Activated T-helper 2 cell treated with anti-CD3 and anti-CD28 coated beads, Interferon-gamma antibody, Interleukin-2, Interleukin-4, amounts not matched to agents 10 μg/mL and 5 μg/mL and 100 μg/mL, durations not matched to agents 14 hours and 24 hours and 36 hours (primary cell): Measurements from ENCODE around the gene DYNC1LI2. TPM values are rescaled to one million over a fixed set of nuclear protein-coding genes. Genes with fewer than 3 reads are reported as not detected.

Experiments used
- DNase-seq: peaks from one replicate; pipeline ENCODE4 v3.0.0; 2021; ENCODE audit warnings: low spot score
- H3K27ac Mint-ChIP-seq: one replicate; pipeline ENCODE4 v1.8.0; 2021; ENCODE audit warnings: mixed read lengths
- H3K27me3 Mint-ChIP-seq: one replicate; pipeline ENCODE4 v1.8.0; 2021; ENCODE audit warnings: low read depth, mixed read lengths
- H3K36me3 Mint-ChIP-seq: one replicate; pipeline ENCODE4 v1.8.0; 2021; ENCODE audit warnings: low read depth, mixed read lengths
- H3K4me1 Mint-ChIP-seq: one replicate; pipeline ENCODE4 v1.8.0; 2021; ENCODE audit warnings: low read depth, mixed read lengths
- H3K4me3 Mint-ChIP-seq: one replicate; pipeline ENCODE4 v1.8.0; 2021; ENCODE audit warnings: low read depth, mild to moderate bottlenecking, moderate library complexity, mixed read lengths
- H3K9me3 Mint-ChIP-seq: one replicate; pipeline ENCODE4 v1.8.0; 2021; ENCODE audit warnings: mixed read lengths
- intact Hi-C: fragments of 100-400 bp; cut with micrococcal nuclease; formaldehyde crosslinking; loops from one replicate; pipeline ENCODE4 v1.15.1; 2023
- total RNA-seq: library from RNA; stranded (reverse); gene quantifications from 2 replicates; pipeline ENCODE4 v1.2.3, GENCODE V29; 2022

Gene DYNC1LI2
- total RNA-seq, 1 donor from 2014 or later, result 54.6 TPM

DNA sequence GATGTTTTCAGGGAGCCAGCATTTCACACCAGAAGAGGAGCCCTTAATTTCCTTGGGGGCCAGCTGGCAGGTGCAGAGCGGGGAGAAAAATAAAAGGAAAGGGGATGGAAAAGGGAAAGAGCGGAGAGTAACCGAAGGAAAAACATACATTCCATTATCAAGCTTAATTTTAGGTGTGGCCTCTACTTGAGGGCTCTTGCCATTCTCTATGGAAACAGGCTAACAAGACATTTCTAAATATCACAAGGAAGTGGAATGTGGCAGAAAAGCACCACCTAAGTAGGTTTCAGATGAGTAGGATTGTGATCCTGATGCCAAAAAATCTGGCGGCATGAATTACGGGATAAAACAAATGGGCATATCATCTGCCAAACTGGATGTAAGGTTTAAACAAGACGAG lies 970 bp upstream of the DYNC1LI2 start:
- intact Hi-C loops, result loop anchor here (5.0 kb wide), 1 partner anchor 345 kb away; no protein-coding TSS in a partner anchor
- Mint-ChIP-seq H3K4me1 (peaks cover 27% of the 10 kb centered on the region), H3K27ac (peak overlapping the region; percentile 77), H3K27me3 (peaks cover 31% of the 10 kb centered on the region), H3K36me3 (peaks cover 25% of the 10 kb centered on the region), H3K9me3 (no peaks in the 10 kb centered on the region), H3K4me3 (peak overlapping the region; percentile 72)
- no peak for DNase-seq

DNA sequence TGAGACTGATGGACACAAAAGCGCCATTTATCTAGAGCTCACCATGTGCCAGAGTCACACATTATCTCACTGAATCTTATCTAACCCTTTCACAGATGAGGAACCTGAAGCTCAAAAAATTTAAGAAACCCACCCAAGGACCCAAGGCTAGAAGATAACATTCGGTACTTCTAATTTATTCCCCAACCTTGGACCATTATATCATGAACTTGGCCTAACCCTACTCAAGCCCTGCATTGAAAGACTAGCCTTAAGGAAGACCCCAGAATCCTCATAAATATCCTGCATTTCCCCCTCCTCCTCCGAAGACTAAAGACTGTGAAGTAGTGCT lies 548 bp upstream of the DYNC1LI2 start:
- intact Hi-C loops, result loop anchor here (5.0 kb wide), 1 partner anchor 345 kb away; no protein-coding TSS in a partner anchor
- no peak for DNase-seq
- peak overlapping the region; percentile 72 for H3K4me3 Mint-ChIP-seq

DNA sequence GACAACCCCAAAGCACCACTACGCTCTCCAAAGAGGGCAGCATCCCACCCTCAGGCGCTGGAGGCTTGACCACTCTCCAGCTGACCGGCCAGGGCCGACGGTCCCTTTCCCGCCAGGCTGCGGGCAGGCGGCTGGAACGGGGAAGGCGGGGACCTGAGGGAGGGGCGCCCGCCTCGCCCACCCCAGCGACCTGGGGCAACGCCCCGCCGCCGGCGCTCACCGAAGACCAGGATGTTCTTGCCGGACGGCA lies 431 bp downstream of the DYNC1LI2 start:
- no peak for DNase-seq
- peak overlapping the region; percentile 44 for H3K27ac Mint-ChIP-seq
- H3K36me3 Mint-ChIP-seq, result peaks cover 37% of the 10 kb centered on the region
- H3K27me3 Mint-ChIP-seq, result peaks cover 22% of the 10 kb centered on the region
- peak overlapping the region; percentile 85 for H3K4me3 Mint-ChIP-seq
- intact Hi-C loops, result loop anchor here (5.0 kb wide), 1 partner anchor 344 kb away; no protein-coding TSS in a partner anchor
- no peaks in the 10 kb centered on the region for H3K9me3 Mint-ChIP-seq
- peaks cover 39% of the 10 kb centered on the region for H3K4me1 Mint-ChIP-seq

More for the DNA sequence above, 548 bp upstream of the DYNC1LI2 start:
- H3K4me1 Mint-ChIP-seq, result peaks cover 30% of the 10 kb centered on the region
- H3K9me3 Mint-ChIP-seq, result no peaks in the 10 kb centered on the region
- peaks cover 29% of the 10 kb centered on the region for H3K36me3 Mint-ChIP-seq
- peaks cover 31% of the 10 kb centered on the region for H3K27me3 Mint-ChIP-seq
- H3K27ac Mint-ChIP-seq, result peak overlapping the region; percentile 77

DNA sequence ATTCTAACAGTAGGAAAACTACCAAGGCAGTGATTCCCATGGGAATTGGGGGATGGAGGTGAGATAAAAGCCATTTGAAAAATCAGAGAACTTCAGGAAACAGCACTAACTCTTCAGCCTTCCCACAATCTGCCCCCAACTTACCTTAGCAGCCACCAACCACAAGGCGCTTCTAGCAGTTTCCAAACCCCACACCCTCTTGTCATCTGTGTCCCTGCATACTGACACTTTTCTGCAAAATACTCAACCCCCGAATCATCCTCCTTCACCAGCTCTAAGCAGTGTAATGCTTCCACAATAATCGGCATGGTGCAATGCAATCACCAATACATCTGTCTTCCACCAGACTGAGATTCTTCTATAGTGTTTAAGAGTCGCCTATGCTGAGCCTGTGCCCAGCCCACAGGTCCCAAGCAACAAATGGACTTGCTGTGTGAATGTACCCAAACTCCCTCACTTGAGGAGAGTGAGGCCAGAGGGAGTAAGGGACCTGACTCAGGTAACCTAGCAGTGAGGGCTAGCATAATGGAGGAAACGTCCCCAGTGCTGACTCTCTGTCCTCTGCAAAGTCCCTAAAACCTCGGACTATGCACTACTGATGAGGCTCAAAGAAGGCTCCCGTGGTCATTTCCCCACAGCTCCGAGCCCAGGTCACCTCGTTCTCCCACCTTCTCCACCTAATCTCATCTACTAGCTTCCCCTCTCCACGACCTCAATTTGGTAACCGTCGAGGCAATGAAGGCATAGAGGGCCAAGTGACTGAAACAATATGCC lies 943 bp downstream of the DYNC1LI2 start:
- H3K36me3 Mint-ChIP-seq, result peaks cover 38% of the 10 kb centered on the region

GRCh38 chr16:66746682-66747081 lies 4.7 kb downstream of the DYNC1LI2 start:
- Mint-ChIP-seq H3K9me3 (no peaks in the 10 kb centered on the region), H3K27me3 (no peaks in the 10 kb centered on the region), H3K4me3 (peak overlapping the region; percentile 2), H3K36me3 (peaks cover 58% of the 10 kb centered on the region), H3K27ac (peak overlapping the region; percentile 63), H3K4me1 (peaks cover 36% of the 10 kb centered on the region)
- intact Hi-C loops, result no loop called here
- peak; percentile 39 for DNase-seq

More for the DNA sequence above, 943 bp downstream of the DYNC1LI2 start:
- H3K4me1 Mint-ChIP-seq, result peaks cover 39% of the 10 kb centered on the region
- peaks cover 21% of the 10 kb centered on the region for H3K27me3 Mint-ChIP-seq
- DNase-seq, result no peak
- H3K4me3 Mint-ChIP-seq, result peak overlapping the region; percentile 85
- intact Hi-C loops, result loop anchor here (5.0 kb wide), 1 partner anchor 343 kb away; no protein-coding TSS in a partner anchor
- no peaks in the 10 kb centered on the region for H3K9me3 Mint-ChIP-seq
- H3K27ac Mint-ChIP-seq, result peak overlapping the region; percentile 44

DNA sequence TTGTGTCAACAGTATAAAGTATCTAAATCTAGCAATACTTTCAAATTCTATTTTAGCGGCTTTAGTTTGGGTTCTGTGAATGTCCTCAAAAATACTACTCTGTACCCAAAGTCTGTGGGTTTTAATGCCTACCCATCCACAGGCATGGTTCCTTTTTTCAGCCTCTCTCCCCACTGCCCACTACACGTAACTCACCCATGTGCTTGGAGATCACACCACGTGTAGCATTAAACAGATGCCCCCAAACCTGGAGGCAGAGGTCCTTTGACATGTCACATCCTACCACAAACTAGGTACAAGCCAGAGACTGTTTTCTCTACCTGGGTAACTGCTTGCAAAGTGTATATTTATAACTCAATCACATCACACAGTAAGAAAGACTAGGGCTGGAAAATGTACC lies 5.4 kb downstream of the DYNC1LI2 start:
- Mint-ChIP-seq H3K4me1 (peaks cover 36% of the 10 kb centered on the region), H3K9me3 (no peaks in the 10 kb centered on the region), H3K27ac (peak overlapping the region; percentile 13), H3K27me3 (no peaks in the 10 kb centered on the region), H3K36me3 (peaks cover 63% of the 10 kb centered on the region), H3K4me3 (no peak overlapping the region)
- no peak for DNase-seq
- intact Hi-C loops, result no loop called here

GRCh38 chr16:66741950-66742808 lies 9.2 kb downstream of the DYNC1LI2 start:
- H3K27ac Mint-ChIP-seq, result no peak overlapping the region
- no peaks in the 10 kb centered on the region for H3K9me3 Mint-ChIP-seq
- no peaks in the 10 kb centered on the region for H3K27me3 Mint-ChIP-seq
- H3K4me1 Mint-ChIP-seq, result peaks cover 24% of the 10 kb centered on the region
- no peak for DNase-seq
- peaks cover 64% of the 10 kb centered on the region for H3K36me3 Mint-ChIP-seq
- no peak overlapping the region for H3K4me3 Mint-ChIP-seq
- intact Hi-C loops, result loop anchor here (5.0 kb wide), 1 partner anchor 125 kb away; no protein-coding TSS in a partner anchor

DNA sequence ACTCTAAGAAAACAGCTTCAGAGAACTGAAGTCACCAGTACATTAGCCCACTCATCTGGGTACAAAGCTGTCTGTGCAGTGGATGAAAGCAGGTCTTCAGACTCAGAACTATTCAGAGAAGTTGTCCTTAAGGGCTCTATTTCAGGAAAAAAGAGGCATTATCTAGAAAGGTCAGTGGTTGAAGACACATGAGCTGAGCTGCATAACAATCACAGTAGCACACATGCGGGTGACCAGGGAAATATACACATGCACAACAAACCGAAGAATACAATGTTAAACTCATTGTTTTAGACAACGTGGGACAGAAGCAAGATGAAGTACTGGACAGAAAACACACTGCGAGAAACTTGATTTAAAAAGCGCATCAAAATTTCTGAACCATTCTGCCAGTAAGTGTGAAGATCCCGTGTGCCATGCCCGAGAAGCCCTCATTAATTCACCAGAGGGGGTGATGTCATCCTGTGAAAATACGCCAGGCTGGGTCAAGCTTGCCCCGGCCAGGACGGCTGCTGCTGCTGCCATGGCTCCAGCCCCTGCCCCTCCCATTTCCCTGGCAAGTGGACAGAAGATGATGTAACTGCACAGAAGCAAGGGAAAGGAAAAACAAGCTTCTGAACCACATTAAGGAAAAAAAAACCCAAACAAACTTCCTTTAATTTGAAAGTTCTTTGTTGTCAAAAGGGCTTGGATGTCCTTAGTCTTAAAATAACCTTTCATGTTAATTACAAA lies 10.1 kb downstream of the DYNC1LI2 start:
- DNase-seq, result no peak
- Mint-ChIP-seq H3K36me3 (peaks cover 59% of the 10 kb centered on the region), H3K4me3 (no peak overlapping the region), H3K27ac (no peak overlapping the region), H3K4me1 (peaks cover 17% of the 10 kb centered on the region), H3K27me3 (no peaks in the 10 kb centered on the region), H3K9me3 (no peaks in the 10 kb centered on the region)
- intact Hi-C loops, result loop anchor here (5.0 kb wide), 1 partner anchor 126 kb away; no protein-coding TSS in a partner anchor

- Mint-ChIP-seq H3K27ac (no peak overlapping the region), H3K4me1 (peaks cover 13% of the 10 kb centered on the region), H3K36me3 (peaks cover 62% of the 10 kb centered on the region), H3K9me3 (no peaks in the 10 kb centered on the region), H3K4me3 (no peak overlapping the region), H3K27me3 (no peaks in the 10 kb centered on the region)
- intact Hi-C loops, result loop anchor here (5.0 kb wide), 1 partner anchor 127 kb away; no protein-coding TSS in a partner anchor
- no peak for DNase-seq
Observed at GRCh38 chr16:66740533-66740932, 10.9 kb downstream of the DYNC1LI2 start.

DNA sequence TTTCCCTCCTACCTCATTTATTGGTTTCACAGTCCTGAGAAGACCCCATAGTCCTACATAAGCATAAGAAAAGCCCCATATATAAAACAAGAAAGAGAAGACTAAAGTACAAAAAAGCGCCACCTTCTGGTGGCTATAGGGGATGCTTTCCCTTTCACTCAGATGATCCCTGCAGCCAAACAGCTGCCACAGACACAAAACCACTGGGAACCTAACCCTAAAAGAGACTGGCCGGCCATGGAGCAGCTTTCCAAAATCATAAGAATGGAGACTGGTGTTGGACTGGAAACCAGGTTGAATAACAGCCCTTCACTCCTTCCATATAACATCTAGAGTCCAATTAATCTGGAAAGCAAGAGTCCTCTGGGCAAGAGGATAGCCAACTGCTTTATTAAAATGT lies 11.4 kb downstream of the DYNC1LI2 start:
- intact Hi-C loops, result loop anchor here (5.0 kb wide), 1 partner anchor 127 kb away; no protein-coding TSS in a partner anchor

DNA sequence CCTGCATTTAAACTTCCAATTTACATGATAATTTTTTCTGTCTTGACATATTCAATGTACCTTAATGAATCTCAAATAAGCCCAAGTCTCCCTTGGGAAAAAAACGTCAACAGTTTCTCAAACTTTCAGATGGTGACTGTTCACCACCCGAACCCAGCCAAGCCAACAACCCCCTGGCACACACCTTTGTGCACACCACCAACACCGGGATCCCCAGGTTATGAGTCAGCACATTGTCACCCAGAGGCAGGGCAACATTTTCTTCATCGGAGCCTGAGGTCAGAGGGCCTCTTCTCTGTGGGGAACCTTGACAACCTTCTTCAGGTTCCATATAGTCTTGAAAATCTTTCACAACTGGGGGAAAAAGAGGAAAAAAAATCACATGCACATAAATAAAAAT lies 15.5 kb downstream of the DYNC1LI2 start:
- Mint-ChIP-seq H3K4me3 (no peak overlapping the region), H3K9me3 (no peaks in the 10 kb centered on the region), H3K27me3 (no peaks in the 10 kb centered on the region), H3K36me3 (peaks cover 76% of the 10 kb centered on the region), H3K4me1 (peaks cover 11% of the 10 kb centered on the region), H3K27ac (peak overlapping the region; percentile 28)
- intact Hi-C loops, result no loop called here
- no peak for DNase-seq

More for the DNA sequence above, 11.4 kb downstream of the DYNC1LI2 start:
- Mint-ChIP-seq H3K36me3 (peaks cover 67% of the 10 kb centered on the region), H3K4me1 (peaks cover 13% of the 10 kb centered on the region), H3K4me3 (no peak overlapping the region), H3K9me3 (no peaks in the 10 kb centered on the region), H3K27me3 (no peaks in the 10 kb centered on the region), H3K27ac (no peak overlapping the region)
- no peak for DNase-seq

GRCh38 chr16:66731101-66731500 lies 20.3 kb downstream of the DYNC1LI2 start:
- no peaks in the 10 kb centered on the region for H3K27me3 Mint-ChIP-seq
- H3K9me3 Mint-ChIP-seq, result no peaks in the 10 kb centered on the region
- H3K4me3 Mint-ChIP-seq, result no peak overlapping the region
- no peak overlapping the region for H3K27ac Mint-ChIP-seq
- peaks cover 1% of the 10 kb centered on the region for H3K4me1 Mint-ChIP-seq
- H3K36me3 Mint-ChIP-seq, result peaks cover 67% of the 10 kb centered on the region
- DNase-seq, result no peak
- intact Hi-C loops, result no loop called here
